ENCODE data around the gene CAVIN4.

GRCh38 chr9:100578610-100579009 is 731 bp downstream of the CAVIN4 start:
- TF ChIP-seq CTCF (IDR thresholded peaks at IDR 0.05) (no peak), POLR2A (IDR thresholded peaks at IDR 0.05) (no peak)

Data from thyroid gland (tissue), 4 donors.